MM.1S (cell line): ENCODE data around the gene RUSF1.

ENCODE experiments used
- CTCF ChIP-seq: fragments of 300-600 bp; sonication (generic); IDR thresholded peaks from 2 replicates; pipeline ENCODE4 v1.5.1; 2016; ENCODE audit warnings: antibody characterized with exemption, low read length, mixed read lengths
- EZH2 ChIP-seq: fragments of 300-600 bp; sonication (generic); optimal IDR thresholded peaks from 2 replicates; pipeline ENCODE3; 2017; ENCODE audit warnings: low read depth, mild to moderate bottlenecking, antibody characterized with exemption, low read length, mixed read lengths
- EZH2phosphoT487 ChIP-seq: fragments of 300-600 bp; sonication (generic); IDR thresholded peaks from 2 replicates; pipeline ENCODE4 v1.6.1; 2018; ENCODE audit warnings: antibody characterized with exemption, low read length

- TF ChIP-seq CTCF (no peak), EZH2phosphoT487 (no peak), EZH2 (no peak)
These were observed 23.6 kb downstream of the RUSF1 start for GRCh38 chr16:31484491-31485171.
